Measurements from ENCODE around the gene GNLY. TPM values are rescaled to one million over a fixed set of nuclear protein-coding genes. Genes with fewer than 3 reads are reported as not detected.

GNLY gene
- 21.9 and 23.5 TPM in 2 replicates for total RNA-seq

DNA sequence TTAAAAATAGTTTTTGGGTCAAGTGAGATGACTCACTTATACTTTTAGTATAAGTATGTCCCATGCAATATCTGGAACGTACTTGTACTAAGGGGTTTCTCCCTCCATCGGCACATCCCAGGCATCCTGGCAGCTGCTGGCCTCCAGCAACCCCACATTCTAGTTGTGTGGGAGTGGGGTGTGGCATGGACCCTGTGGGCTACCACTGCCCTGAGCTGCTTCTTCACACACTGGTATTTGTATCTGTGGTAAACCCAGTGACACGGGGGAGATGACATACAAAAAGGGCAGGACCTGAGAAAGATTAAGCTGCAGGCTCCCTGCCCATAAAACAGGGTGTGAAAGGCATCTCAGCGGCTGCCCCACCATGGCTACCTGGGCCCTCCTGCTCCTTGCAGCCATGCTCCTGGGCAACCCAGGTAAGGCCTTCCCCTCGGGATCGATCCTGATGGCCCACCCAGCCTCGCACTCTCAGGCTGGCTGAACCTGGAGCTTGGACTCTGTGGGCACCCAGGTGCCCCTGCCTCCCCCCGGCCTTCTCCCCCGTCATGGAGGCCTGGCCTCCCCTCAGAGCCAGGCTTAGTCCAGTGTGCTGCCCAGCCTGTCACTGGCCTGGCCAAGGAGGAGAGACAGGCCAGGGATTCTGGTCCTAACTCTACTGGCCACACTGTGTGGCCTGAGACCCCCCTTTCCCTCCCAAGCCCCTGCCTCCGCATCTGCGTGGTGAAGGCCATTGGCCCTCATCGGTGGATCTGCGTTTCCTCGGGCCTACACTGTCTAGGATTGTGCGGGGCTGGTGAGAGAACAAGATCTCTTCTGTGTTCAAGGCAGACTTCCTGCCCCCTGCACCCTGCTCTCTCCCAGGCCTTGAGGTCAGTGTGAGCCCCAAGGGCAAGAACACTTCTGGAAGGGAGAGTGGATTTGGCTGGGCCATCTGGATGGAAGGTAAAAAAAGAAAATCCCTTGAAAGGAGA is at the start of gene GNLY:
GNLY (plus strand) TSS at position 307 of the 974 bp plus-strand sequence; CDS start at position 368, 61 bp downstream.
- intact Hi-C loops (cut with micrococcal nuclease) = no loop called here
- Mint-ChIP-seq H3K9me3 (no peaks in the 10 kb centered on the region), H3K36me3 (ENCODE audit: low read depth) (no peaks in the 10 kb centered on the region), H3K4me3 (ENCODE audit: low read depth) (no peak within 1 kb of the TSS), H3K27me3 (ENCODE audit: low read depth) (peaks cover 6% of the 10 kb centered on the region), H3K4me1 (ENCODE audit: low read depth) (peaks cover 20% of the 10 kb centered on the region), H3K27ac (peak within 1 kb of the TSS; percentile 33)
- DNase-seq (ENCODE audit: low spot score) = no peak

DNA sequence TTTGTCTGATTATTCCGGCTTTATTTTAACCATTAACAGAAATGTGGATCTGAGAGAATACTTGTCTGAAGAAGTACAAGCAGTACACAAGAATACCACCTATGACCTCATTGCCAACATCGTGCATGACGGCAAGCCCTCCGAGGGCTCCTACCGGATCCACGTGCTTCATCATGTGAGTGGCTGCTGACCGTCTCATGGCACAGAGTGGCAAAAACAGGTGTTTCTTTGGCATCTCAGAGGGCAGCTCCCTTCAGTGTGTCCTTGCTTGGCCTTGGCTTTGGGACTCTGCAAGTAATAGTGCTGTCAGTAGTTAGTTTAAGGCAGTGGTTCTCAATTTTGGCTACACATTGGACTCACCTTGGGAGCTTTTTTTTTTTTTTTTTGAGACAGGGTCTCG is 49.2 kb upstream of the GNLY start:
- no peak overlapping the region for H3K4me3 Mint-ChIP-seq (ENCODE audit: low read depth)
- no peak for DNase-seq (ENCODE audit: low spot score)
- intact Hi-C loops (cut with micrococcal nuclease) = no loop called here
- H3K36me3 Mint-ChIP-seq (ENCODE audit: low read depth) = peaks cover 92% of the 10 kb centered on the region
- no peaks in the 10 kb centered on the region for H3K9me3 Mint-ChIP-seq
- H3K4me1 Mint-ChIP-seq (ENCODE audit: low read depth) = peaks cover 16% of the 10 kb centered on the region
- no peak overlapping the region for H3K27ac Mint-ChIP-seq
- H3K27me3 Mint-ChIP-seq (ENCODE audit: low read depth) = no peaks in the 10 kb centered on the region

DNA sequence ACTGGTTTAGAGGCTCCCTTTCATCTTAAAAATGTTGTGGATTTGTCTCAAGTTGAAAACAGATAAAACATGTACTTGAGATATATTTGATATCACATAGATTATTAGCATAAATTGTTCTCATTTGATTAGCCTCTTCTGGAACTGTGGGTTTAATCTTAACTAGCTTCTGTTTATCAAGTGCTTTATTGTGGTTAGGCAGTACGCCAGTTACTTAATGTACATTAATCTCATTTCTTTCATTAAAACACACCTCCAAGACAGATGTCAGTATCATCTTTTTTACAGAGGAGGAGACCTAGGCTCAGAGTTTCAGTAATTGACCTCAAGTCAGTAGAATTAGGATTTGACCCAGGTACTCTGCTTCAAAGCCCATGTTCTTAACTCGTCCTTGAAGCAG is 48.0 kb upstream of the GNLY start:
- Mint-ChIP-seq H3K9me3 (no peaks in the 10 kb centered on the region), H3K27me3 (ENCODE audit: low read depth) (no peaks in the 10 kb centered on the region), H3K27ac (no peak overlapping the region), H3K36me3 (ENCODE audit: low read depth) (peaks cover 84% of the 10 kb centered on the region), H3K4me1 (ENCODE audit: low read depth) (peaks cover 16% of the 10 kb centered on the region), H3K4me3 (ENCODE audit: low read depth) (no peak overlapping the region)
- intact Hi-C loops (cut with micrococcal nuclease) = no loop called here
- no peak for DNase-seq (ENCODE audit: low spot score)

- DNase-seq (ENCODE audit: low spot score) = no peak
- Mint-ChIP-seq H3K4me3 (ENCODE audit: low read depth) (no peak overlapping the region), H3K27ac (no peak overlapping the region), H3K9me3 (no peaks in the 10 kb centered on the region), H3K4me1 (ENCODE audit: low read depth) (peaks cover under 1% of the 10 kb centered on the region), H3K36me3 (ENCODE audit: low read depth) (peaks cover 77% of the 10 kb centered on the region), H3K27me3 (ENCODE audit: low read depth) (no peaks in the 10 kb centered on the region)
- intact Hi-C loops (cut with micrococcal nuclease) = no loop called here
Observed at GRCh38 chr2:85647823-85648526, 46.2 kb upstream of the GNLY start.

GRCh38 chr2:85648619-85649018 is 45.5 kb upstream of the GNLY start:
- Mint-ChIP-seq H3K4me3 (ENCODE audit: low read depth) (no peak overlapping the region), H3K27ac (no peak overlapping the region), H3K9me3 (no peaks in the 10 kb centered on the region), H3K27me3 (ENCODE audit: low read depth) (no peaks in the 10 kb centered on the region), H3K36me3 (ENCODE audit: low read depth) (peaks cover 75% of the 10 kb centered on the region), H3K4me1 (ENCODE audit: low read depth) (no peaks in the 10 kb centered on the region)
- intact Hi-C loops (cut with micrococcal nuclease) = no loop called here
- no peak for DNase-seq (ENCODE audit: low spot score)

- no peaks in the 10 kb centered on the region for H3K27me3 Mint-ChIP-seq (ENCODE audit: low read depth)
- H3K27ac Mint-ChIP-seq = no peak overlapping the region
- intact Hi-C loops (cut with micrococcal nuclease) = no loop called here
- no peaks in the 10 kb centered on the region for H3K4me1 Mint-ChIP-seq (ENCODE audit: low read depth)
- no peak overlapping the region for H3K4me3 Mint-ChIP-seq (ENCODE audit: low read depth)
- peaks cover 67% of the 10 kb centered on the region for H3K36me3 Mint-ChIP-seq (ENCODE audit: low read depth)
- H3K9me3 Mint-ChIP-seq = no peaks in the 10 kb centered on the region
- DNase-seq (ENCODE audit: low spot score) = no peak
Observed at GRCh38 chr2:85649201-85650190, 44.7 kb upstream of the GNLY start.

DNA sequence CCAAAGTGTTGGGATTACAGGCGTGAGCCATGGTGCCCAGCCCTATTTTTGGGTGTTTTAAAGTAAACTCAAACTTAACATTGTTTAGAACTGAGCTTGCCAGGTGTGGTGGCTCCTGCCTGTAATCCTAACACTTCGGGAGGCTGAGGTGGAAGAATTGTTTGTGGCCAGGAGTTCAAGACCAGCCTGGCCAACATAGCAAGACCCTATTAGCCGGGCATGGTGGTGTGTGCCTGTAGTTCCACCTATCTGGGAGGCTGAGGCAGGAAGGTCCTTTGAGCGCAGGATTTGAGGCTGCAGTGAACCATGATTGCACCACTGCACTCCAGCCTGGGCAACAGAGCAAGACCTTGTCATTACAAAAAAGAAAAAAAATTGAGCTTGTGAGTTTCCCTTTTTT is 43.7 kb upstream of the GNLY start:
- Mint-ChIP-seq H3K9me3 (no peaks in the 10 kb centered on the region), H3K27me3 (ENCODE audit: low read depth) (no peaks in the 10 kb centered on the region), H3K36me3 (ENCODE audit: low read depth) (peaks cover 60% of the 10 kb centered on the region), H3K4me1 (ENCODE audit: low read depth) (no peaks in the 10 kb centered on the region), H3K27ac (no peak overlapping the region), H3K4me3 (ENCODE audit: low read depth) (no peak overlapping the region)
- intact Hi-C loops (cut with micrococcal nuclease) = no loop called here
- no peak for DNase-seq (ENCODE audit: low spot score)

GRCh38 chr2:85651097-85651496 is 43.1 kb upstream of the GNLY start:
- no peak overlapping the region for H3K27ac Mint-ChIP-seq
- no peak for DNase-seq (ENCODE audit: low spot score)
- no peaks in the 10 kb centered on the region for H3K4me1 Mint-ChIP-seq (ENCODE audit: low read depth)
- no peak overlapping the region for H3K4me3 Mint-ChIP-seq (ENCODE audit: low read depth)
- peaks cover 57% of the 10 kb centered on the region for H3K36me3 Mint-ChIP-seq (ENCODE audit: low read depth)
- intact Hi-C loops (cut with micrococcal nuclease) = no loop called here
- no peaks in the 10 kb centered on the region for H3K27me3 Mint-ChIP-seq (ENCODE audit: low read depth)
- H3K9me3 Mint-ChIP-seq = no peaks in the 10 kb centered on the region

- H3K27ac Mint-ChIP-seq = no peak overlapping the region
- intact Hi-C loops (cut with micrococcal nuclease) = no loop called here
- no peaks in the 10 kb centered on the region for H3K4me1 Mint-ChIP-seq (ENCODE audit: low read depth)
- H3K9me3 Mint-ChIP-seq = no peaks in the 10 kb centered on the region
- H3K36me3 Mint-ChIP-seq (ENCODE audit: low read depth) = peaks cover 53% of the 10 kb centered on the region
- no peak overlapping the region for H3K4me3 Mint-ChIP-seq (ENCODE audit: low read depth)
- DNase-seq (ENCODE audit: low spot score) = no peak
- H3K27me3 Mint-ChIP-seq (ENCODE audit: low read depth) = no peaks in the 10 kb centered on the region
Observed at GRCh38 chr2:85652056-85652455, 42.1 kb upstream of the GNLY start.

DNA sequence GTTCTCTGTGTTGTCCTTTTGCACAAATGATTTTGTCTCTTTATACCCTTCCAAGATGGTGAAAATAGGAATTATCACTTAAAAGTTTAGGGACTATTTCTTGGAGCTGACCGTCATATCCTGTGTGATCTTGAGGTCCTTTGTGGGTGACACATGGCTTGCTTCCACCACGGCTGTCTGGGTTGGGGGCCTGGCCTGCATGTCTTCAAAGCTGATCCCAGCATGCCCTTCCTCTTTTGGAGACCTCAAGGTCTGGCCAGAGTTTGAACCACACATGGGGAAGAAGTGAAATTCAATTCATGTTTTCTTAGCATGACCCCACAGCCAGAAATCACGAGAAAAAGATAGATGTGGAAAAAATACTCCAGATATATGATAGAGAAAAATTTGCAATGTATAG is 40.2 kb upstream of the GNLY start:
- Mint-ChIP-seq H3K27me3 (ENCODE audit: low read depth) (no peaks in the 10 kb centered on the region), H3K36me3 (ENCODE audit: low read depth) (peaks cover 37% of the 10 kb centered on the region), H3K4me3 (ENCODE audit: low read depth) (no peak overlapping the region), H3K4me1 (ENCODE audit: low read depth) (no peaks in the 10 kb centered on the region), H3K27ac (no peak overlapping the region), H3K9me3 (no peaks in the 10 kb centered on the region)
- intact Hi-C loops (cut with micrococcal nuclease) = no loop called here
- DNase-seq (ENCODE audit: low spot score) = no peak

DNA sequence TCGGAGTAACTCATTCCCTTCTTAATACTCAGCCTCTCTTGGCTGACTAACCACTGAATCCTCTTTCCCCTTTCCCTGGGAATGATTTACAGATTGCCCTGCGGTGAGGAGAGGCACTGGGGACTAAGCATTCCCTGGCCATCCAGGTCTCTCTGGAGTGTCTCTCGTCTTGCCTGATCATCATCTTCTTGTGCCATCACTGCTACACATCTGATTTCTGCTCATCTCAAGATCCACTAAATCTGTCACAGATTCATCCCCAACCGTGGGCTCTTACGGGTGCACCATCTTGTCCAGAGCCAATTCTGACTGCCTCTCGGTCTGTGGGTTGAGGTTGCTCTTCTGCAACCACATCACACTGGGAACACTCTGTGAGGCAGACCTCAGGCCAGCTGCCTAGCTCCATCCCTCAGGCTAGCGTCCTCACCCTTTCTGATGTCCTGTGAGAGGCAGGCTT is 38.2 kb upstream of the GNLY start:
- no peak overlapping the region for H3K27ac Mint-ChIP-seq
- H3K9me3 Mint-ChIP-seq = no peaks in the 10 kb centered on the region
- no peak for DNase-seq (ENCODE audit: low spot score)
- peaks cover 30% of the 10 kb centered on the region for H3K36me3 Mint-ChIP-seq (ENCODE audit: low read depth)
- H3K4me3 Mint-ChIP-seq (ENCODE audit: low read depth) = no peak overlapping the region
- no peaks in the 10 kb centered on the region for H3K4me1 Mint-ChIP-seq (ENCODE audit: low read depth)
- intact Hi-C loops (cut with micrococcal nuclease) = no loop called here
- H3K27me3 Mint-ChIP-seq (ENCODE audit: low read depth) = no peaks in the 10 kb centered on the region

DNA sequence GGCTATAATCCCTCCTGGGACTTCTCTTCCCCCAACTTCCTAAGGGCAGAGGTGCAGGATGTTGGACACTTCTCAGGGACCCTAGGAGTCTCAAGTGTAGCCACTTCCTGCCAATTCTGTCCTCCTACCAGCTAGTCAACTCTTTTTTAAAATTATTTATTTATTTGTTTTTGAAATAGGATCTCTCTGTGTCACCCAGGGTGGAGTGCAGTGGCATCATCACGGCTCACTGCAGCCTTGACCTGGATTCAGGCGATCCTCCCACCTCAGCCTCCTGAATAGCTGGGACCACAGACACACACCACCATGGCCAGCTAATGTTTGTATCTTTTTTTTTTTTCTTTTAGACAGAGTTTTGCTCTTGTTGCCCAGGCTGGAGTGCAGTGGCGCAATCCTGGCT is 37.7 kb upstream of the GNLY start:
- H3K27me3 Mint-ChIP-seq (ENCODE audit: low read depth) = no peaks in the 10 kb centered on the region
- no peaks in the 10 kb centered on the region for H3K4me1 Mint-ChIP-seq (ENCODE audit: low read depth)
- intact Hi-C loops (cut with micrococcal nuclease) = no loop called here
- H3K27ac Mint-ChIP-seq = no peak overlapping the region
- H3K9me3 Mint-ChIP-seq = no peaks in the 10 kb centered on the region
- peaks cover 25% of the 10 kb centered on the region for H3K36me3 Mint-ChIP-seq (ENCODE audit: low read depth)
- no peak overlapping the region for H3K4me3 Mint-ChIP-seq (ENCODE audit: low read depth)
- DNase-seq (ENCODE audit: low spot score) = no peak

All from activated T-helper 2 cell treated with anti-CD3 and anti-CD28 coated beads, Interferon-gamma antibody, Interleukin-2, Interleukin-4, amounts not matched to agents 10 μg/mL and 5 μg/mL and 100 μg/mL, durations not matched to agents 14 hours and 24 hours and 36 hours (primary cell).